D721Med (cell line): ENCODE measurements around the gene ANKRD39.

Source experiments
- DNase-seq: peaks from one replicate; pipeline ENCODE4 v3.0.0; 2011; ENCODE audit warnings: low spot score; ENCODE audit not compliant: insufficient read length
- FAIRE-seq: peaks from 2 replicates; lab custom pipeline; 2011; peaks lifted over from hg19 to GRCh38; lab: Jason Lieb, UNC
- CTCF ChIP-seq: IDR thresholded peaks from 2 replicates; pipeline ENCODE4 v1.5.1; 2012; ENCODE audit warnings: mild to moderate bottlenecking, control low read depth; ENCODE audit not compliant: insufficient read depth; ENCODE audit errors: missing control alignments

ANKRD39 gene

GRCh38 chr2:96823198-96823597 is 34.6 kb downstream of the ANKRD39 start:
- no peak for DNase-seq
- no peak for TF ChIP-seq CTCF
- FAIRE-seq, result no peak

GRCh38 chr2:96822786-96823185 is 35.0 kb downstream of the ANKRD39 start:
- FAIRE-seq, result no peak
- no peak for TF ChIP-seq CTCF
- DNase-seq, result no peak

GRCh38 chr2:96821113-96821675 is 36.6 kb downstream of the ANKRD39 start:
- no peak for TF ChIP-seq CTCF
- DNase-seq (no peak), FAIRE-seq (no peak)

GRCh38 chr2:96819876-96820511 is 37.8 kb downstream of the ANKRD39 start:
- no peak for FAIRE-seq
- DNase-seq, result no peak
- TF ChIP-seq CTCF, result no peak

GRCh38 chr2:96819128-96819875 is 38.5 kb downstream of the ANKRD39 start:
- no peak for DNase-seq

GRCh38 chr2:96817882-96818281 is 39.9 kb downstream of the ANKRD39 start:
- FAIRE-seq (no peak), DNase-seq (no peak)
- no peak for TF ChIP-seq CTCF

More at GRCh38 chr2:96819128-96819875, 38.5 kb downstream of the ANKRD39 start:
- no peak for TF ChIP-seq CTCF
- no peak for FAIRE-seq
